Tibial nerve (tissue), 4 donors: ENCODE measurements around the gene NDUFA13. TPM values are rescaled to one million over a fixed set of nuclear protein-coding genes. Genes with fewer than 3 reads are reported as not detected.

Source experiments
- DNase-seq, 2 donors: peaks; one replicate each; pipeline ENCODE4 v3.0.0-alpha.2; 2019; ENCODE audit warnings: low spot score in 2 of 2
- H3K27ac ChIP-seq, 4 donors: fragments of 200-600 bp; sonication (generic) in 3 of 4; one replicate each; pipeline ENCODE4 v1.5.1; 2017 to 2019; ENCODE audit warnings: mild to moderate bottlenecking in 1 of 4
- H3K27me3 ChIP-seq, 2 donors: fragments of 200-600 bp; sonication (generic) in 1 of 2; one replicate each; pipeline versions ENCODE4 v1.5.1 to v1.6.0; 2017 to 2019
- H3K36me3 ChIP-seq, 3 donors: fragments of 200-600 bp; sonication (generic); one replicate each; pipeline ENCODE4 v1.5.1; 2018 to 2019
- H3K4me1 ChIP-seq, 4 donors: fragments of 200-600 bp; sonication (generic) in 3 of 4; one replicate each; pipeline ENCODE4 v1.5.1; 2017 to 2019
- H3K4me3 ChIP-seq, 4 donors: fragments of 200-600 bp; sonication (generic) in 3 of 4; one replicate each; pipeline ENCODE4 v1.5.1; 2017 to 2019; ENCODE audit warnings: mild to moderate bottlenecking in 1 of 4, moderate library complexity in 1 of 4
- H3K9me3 ChIP-seq, 4 donors: fragments of 200-600 bp; sonication (generic) in 3 of 4; one replicate each; pipeline ENCODE4 v1.5.1; 2017 to 2019
- CTCF ChIP-seq, 5 experiments: fragments of 200-600 bp in 3 of 5; fragments of 450-650 bp in 2 of 5; sonication (generic) in 3 of 5; IDR thresholded peaks; one replicate each; pipeline ENCODE4 v1.5.1; 2016 to 2019; ENCODE audit warnings: antibody characterized with exemption in 5 of 5, mild to moderate bottlenecking in 3 of 5, moderate library complexity in 2 of 5
- EP300 ChIP-seq, 2 donors: sonication (generic); formaldehyde crosslinking; IDR thresholded peaks; one replicate each; pipeline ENCODE4 v1.6.1; 2017; ENCODE audit warnings: antibody characterized with exemption in 2 of 2, mild to moderate bottlenecking in 1 of 2
- POLR2A ChIP-seq, 2 donors: fragments of 450-650 bp; IDR thresholded peaks; one replicate each; pipeline ENCODE4 v1.6.1; 2017; ENCODE audit warnings: antibody characterized with exemption in 2 of 2, mild to moderate bottlenecking in 2 of 2, moderate library complexity in 2 of 2
- WGBS, 2 donors: methylation state at CpG; one replicate each; pipeline ENCODE4 v1.1.5; 2018; 5-methylcytosine and 5-hydroxymethylcytosine counted together
- total RNA-seq, 4 donors: library from RNA; depleted of rRNA; stranded (reverse); fragments of >200 nt; gene quantifications; one replicate each; pipeline ENCODE4 v1.1.0, GENCODE V29; 2016

The NDUFA13 gene
- total RNA-seq, 4 donors from 2014 or later: 27.3 to 93.6 (median 61.6) TPM

GRCh38 chr19:19530889-19531288 is 14.9 kb downstream of the NDUFA13 start:
- H3K4me1 ChIP-seq: peaks cover 0 to 47% (median 10%) of the 10 kb centered on the region in 4 donors
- H3K4me3 ChIP-seq: no peak overlapping the region
- 75 to 82% methylated on average over 4 of the region's 4 CpGs for WGBS, 2 donors
- H3K27ac ChIP-seq: peak overlapping the region in 1 of 4 donors; percentile 26
- no peaks in the 10 kb centered on the region for H3K27me3 ChIP-seq
- DNase-seq: no peak
- no peak for TF ChIP-seq POLR2A (IDR thresholded peaks at IDR 0.05)
- peaks cover 0 to 40% (median 3%) of the 10 kb centered on the region in 3 donors for H3K36me3 ChIP-seq
- no peaks in the 10 kb centered on the region for H3K9me3 ChIP-seq

GRCh38 chr19:19531951-19532805 is 16.2 kb downstream of the NDUFA13 start:
- DNase-seq: peak; percentile 75 to 89
- TF ChIP-seq POLR2A (IDR thresholded peaks at IDR 0.05): no peak
- peak; percentile 96 to 99 (median 96) for TF ChIP-seq CTCF (IDR thresholded peaks at IDR 0.05)
- peaks cover 0 to 28% (median 3%) of the 10 kb centered on the region in 3 donors for H3K36me3 ChIP-seq
- peaks cover 0 to 1% of the 10 kb centered on the region in 2 donors for H3K27me3 ChIP-seq
- H3K4me3 ChIP-seq: no peak overlapping the region
- H3K4me1 ChIP-seq: peaks cover 0 to 34% (median 6%) of the 10 kb centered on the region in 4 donors
- 21 to 29% methylated on average over 39 to 48 of the region's 48 CpGs for WGBS, 2 donors
- H3K27ac ChIP-seq: no peak overlapping the region
- H3K9me3 ChIP-seq: no peaks in the 10 kb centered on the region

- no peaks in the 10 kb centered on the region for H3K9me3 ChIP-seq
- no peak for DNase-seq
- 68 to 69% methylated on average over 12 to 14 of the region's 14 CpGs for WGBS, 2 donors
- peaks cover 0 to 20% (median 0%) of the 10 kb centered on the region in 3 donors for H3K36me3 ChIP-seq
- peaks cover 0 to 34% (median 7%) of the 10 kb centered on the region in 4 donors for H3K4me1 ChIP-seq
- peaks cover 0 to 10% of the 10 kb centered on the region in 2 donors for H3K27me3 ChIP-seq
- H3K4me3 ChIP-seq: no peak overlapping the region
- TF ChIP-seq POLR2A (IDR thresholded peaks at IDR 0.05) (no peak), EP300 (IDR thresholded peaks at IDR 0.05) (no peak), CTCF (IDR thresholded peaks at IDR 0.05) (no peak)
- no peak overlapping the region for H3K27ac ChIP-seq
Measured at GRCh38 chr19:19532806-19533701, 17.0 kb downstream of the NDUFA13 start.

GRCh38 chr19:19533841-19534240 is 17.8 kb downstream of the NDUFA13 start:
- DNase-seq: no peak
- H3K4me3 ChIP-seq: no peak overlapping the region
- 80 to 81% methylated on average over 6 of the region's 6 CpGs for WGBS, 2 donors
- no peak for TF ChIP-seq EP300 (IDR thresholded peaks at IDR 0.05)
- no peak for TF ChIP-seq POLR2A (IDR thresholded peaks at IDR 0.05)
- no peak for TF ChIP-seq CTCF (IDR thresholded peaks at IDR 0.05)
- H3K36me3 ChIP-seq: peaks cover 0 to 12% (median 0%) of the 10 kb centered on the region in 3 donors
- H3K27ac ChIP-seq: no peak overlapping the region
- no peaks in the 10 kb centered on the region for H3K9me3 ChIP-seq
- H3K27me3 ChIP-seq: peaks cover 0 to 18% of the 10 kb centered on the region in 2 donors
- peaks cover 0 to 38% (median 15%) of the 10 kb centered on the region in 4 donors for H3K4me1 ChIP-seq

- Histone ChIP-seq H3K27ac (no peak overlapping the region), H3K27me3 (peaks cover 0 to 27% of the 10 kb centered on the region in 2 donors), H3K9me3 (no peaks in the 10 kb centered on the region), H3K4me3 (no peak overlapping the region), H3K4me1 (peaks cover 0 to 39% (median 17%) of the 10 kb centered on the region in 4 donors), H3K36me3 (peaks cover 0 to 9% (median 0%) of the 10 kb centered on the region in 3 donors)
- TF ChIP-seq POLR2A (IDR thresholded peaks at IDR 0.05) (no peak), EP300 (IDR thresholded peaks at IDR 0.05) (no peak), CTCF (IDR thresholded peaks at IDR 0.05) (no peak)
- DNase-seq: no peak
- 76 to 79% methylated on average over 27 of the region's 27 CpGs for WGBS, 2 donors
Measured at GRCh38 chr19:19534556-19535265, 18.7 kb downstream of the NDUFA13 start.
